Measurements from ENCODE around the gene KDM1A. TPM values are rescaled to one million over a fixed set of nuclear protein-coding genes. Genes with fewer than 3 reads are reported as not detected.

Gene KDM1A
- total RNA-seq, 1 donor from 2014 or later, result 155 TPM

- peaks cover 42% of the 10 kb centered on the region for H3K36me3 Mint-ChIP-seq
- no peaks in the 10 kb centered on the region for H3K27me3 Mint-ChIP-seq
- DNase-seq (ENCODE audit: extremely low spot score, unreplicated experiment), result no peak
- TF ChIP-seq CTCF (conservative IDR thresholded peaks at IDR 0.05), result no peak
- H3K27ac Mint-ChIP-seq, result no peak overlapping the region
- H3K4me3 Mint-ChIP-seq, result no peak overlapping the region
- peaks cover 6% of the 10 kb centered on the region for H3K4me1 Mint-ChIP-seq (ENCODE audit: unreplicated experiment)
- H3K9me3 Mint-ChIP-seq, result no peaks in the 10 kb centered on the region
Measured at GRCh38 chr1:23069149-23069548, 49.9 kb downstream of the KDM1A start.

- H3K4me3 Mint-ChIP-seq, result no peak overlapping the region
- no peaks in the 10 kb centered on the region for H3K9me3 Mint-ChIP-seq
- H3K4me1 Mint-ChIP-seq (ENCODE audit: unreplicated experiment), result peaks cover 6% of the 10 kb centered on the region
- no peak for DNase-seq (ENCODE audit: extremely low spot score, unreplicated experiment)
- no peaks in the 10 kb centered on the region for H3K27me3 Mint-ChIP-seq
- no peak overlapping the region for H3K27ac Mint-ChIP-seq
- TF ChIP-seq CTCF (conservative IDR thresholded peaks at IDR 0.05), result no peak
- H3K36me3 Mint-ChIP-seq, result peaks cover 42% of the 10 kb centered on the region
Measured at GRCh38 chr1:23069675-23070074, 50.4 kb downstream of the KDM1A start.

- Mint-ChIP-seq H3K36me3 (peaks cover 39% of the 10 kb centered on the region), H3K4me3 (no peak overlapping the region), H3K9me3 (no peaks in the 10 kb centered on the region), H3K27me3 (no peaks in the 10 kb centered on the region), H3K27ac (no peak overlapping the region), H3K4me1 (ENCODE audit: unreplicated experiment) (peaks cover 6% of the 10 kb centered on the region)
- no peak for TF ChIP-seq CTCF (conservative IDR thresholded peaks at IDR 0.05)
- DNase-seq (ENCODE audit: extremely low spot score, unreplicated experiment), result no peak
Measured at GRCh38 chr1:23074012-23074411, 54.7 kb downstream of the KDM1A start.

GRCh38 chr1:23079025-23079424, 59.8 kb downstream of the KDM1A start:
- no peak for DNase-seq (ENCODE audit: extremely low spot score, unreplicated experiment)
- no peaks in the 10 kb centered on the region for H3K9me3 Mint-ChIP-seq
- H3K36me3 Mint-ChIP-seq, result peaks cover 40% of the 10 kb centered on the region
- H3K4me1 Mint-ChIP-seq (ENCODE audit: unreplicated experiment), result no peaks in the 10 kb centered on the region
- no peak for TF ChIP-seq CTCF (conservative IDR thresholded peaks at IDR 0.05)
- no peak overlapping the region for H3K27ac Mint-ChIP-seq
- H3K4me3 Mint-ChIP-seq, result no peak overlapping the region
- no peaks in the 10 kb centered on the region for H3K27me3 Mint-ChIP-seq

- Mint-ChIP-seq H3K27me3 (no peaks in the 10 kb centered on the region), H3K4me3 (no peak overlapping the region), H3K36me3 (peaks cover 40% of the 10 kb centered on the region), H3K27ac (no peak overlapping the region), H3K9me3 (no peaks in the 10 kb centered on the region), H3K4me1 (ENCODE audit: unreplicated experiment) (no peaks in the 10 kb centered on the region)
- DNase-seq (ENCODE audit: extremely low spot score, unreplicated experiment), result no peak
- no peak for TF ChIP-seq CTCF (conservative IDR thresholded peaks at IDR 0.05)
Measured at GRCh38 chr1:23080885-23081284, 61.6 kb downstream of the KDM1A start.

- no peaks in the 10 kb centered on the region for H3K4me1 Mint-ChIP-seq (ENCODE audit: unreplicated experiment)
- no peaks in the 10 kb centered on the region for H3K9me3 Mint-ChIP-seq
- H3K36me3 Mint-ChIP-seq, result peaks cover 45% of the 10 kb centered on the region
- no peak overlapping the region for H3K4me3 Mint-ChIP-seq
- peak; percentile 56 for TF ChIP-seq CTCF (conservative IDR thresholded peaks at IDR 0.05)
- no peaks in the 10 kb centered on the region for H3K27me3 Mint-ChIP-seq
- no peak for DNase-seq (ENCODE audit: extremely low spot score, unreplicated experiment)
- no peak overlapping the region for H3K27ac Mint-ChIP-seq
Measured at GRCh38 chr1:23081376-23081775, 62.1 kb downstream of the KDM1A start.
